Testis (tissue), 2 donors: ENCODE measurements around the gene MED26.

ENCODE experiments used
- CTCF ChIP-seq, 3 experiments: fragments of 450-650 bp in 2 of 3; fragments of 200-600 bp in 1 of 3; sonication (generic) in 1 of 3; IDR thresholded peaks; one replicate each; pipeline ENCODE4 v1.5.1; 2016 to 2019; ENCODE audit warnings: antibody characterized with exemption in 3 of 3, mild to moderate bottlenecking in 2 of 3, moderate library complexity in 1 of 3
- POLR2A ChIP-seq: fragments of 450-650 bp; IDR thresholded peaks from one replicate; pipeline ENCODE4 v1.6.1; 2017; ENCODE audit warnings: antibody characterized with exemption, mild to moderate bottlenecking, moderate library complexity

GRCh38 chr19:16594681-16595091, 33.3 kb downstream of the MED26 start:
- TF ChIP-seq POLR2A (no peak), CTCF (IDR thresholded peaks at IDR 0.05) (no peak)
